HEK293 (cell line): ENCODE measurements around the gene BTBD18.

Experiments used
- CTCF ChIA-PET: fragments of 350-600 bp; formaldehyde crosslinking; extraction: SDS; loops from one replicate; lab custom pipeline; 2021; ENCODE audit warnings: antibody characterized with exemption; lab: Yijun Ruan, JAX
- POLR2A ChIA-PET: fragments of 300-600 bp; formaldehyde crosslinking; extraction: SDS; loops from one replicate; lab custom pipeline; 2020; ENCODE audit warnings: antibody characterized with exemption, inconsistent platforms; lab: Yijun Ruan, JAX
- H3K27ac ChIP-seq: fragments of 200-500 bp; sonication (Bioruptor generic); 2 replicates; pipeline ENCODE4 v1.5.1; 2014; ENCODE audit warnings: low read depth, low read length, control low read depth, inconsistent platforms; ENCODE audit errors: extremely low read depth
- H3K36me3 ChIP-seq, 2 experiments: fragments of 200-500 bp in 1 of 2; sonication (Bioruptor generic) in 1 of 2; 1 replicate in 1 of 2; 2 replicates in 1 of 2; pipeline ENCODE4 v1.5.1; 2014 to 2017; ENCODE audit warnings: inconsistent platforms in 2 of 2, low read length in 2 of 2; ENCODE audit not compliant: control insufficient read depth in 2 of 2, insufficient read depth in 1 of 2
- H3K4me1 ChIP-seq: fragments of 200-500 bp; sonication (Bioruptor generic); 2 replicates; pipeline ENCODE4 v1.5.1; 2014; ENCODE audit warnings: mild to moderate bottlenecking, low read length, inconsistent platforms; ENCODE audit not compliant: control insufficient read depth, insufficient read depth
- H3K4me3 ChIP-seq: 2 replicates; pipeline ENCODE4 v1.5.1; 2011; ENCODE audit warnings: low read depth, mild to moderate bottlenecking, control low read depth, low read length, moderate library complexity
- H3K9me3 ChIP-seq: fragments of 200-500 bp; sonication (Bioruptor generic); 2 replicates; pipeline ENCODE4 v1.5.1; 2014; ENCODE audit warnings: low read depth, low read length, inconsistent platforms; ENCODE audit not compliant: control insufficient read depth, insufficient read depth
- FEZF1 ChIP-seq: fragments of 450-650 bp; formaldehyde crosslinking; IDR thresholded peaks from 2 replicates; pipeline ENCODE4 v1.5.1; 2016; ENCODE audit warnings: missing biosample characterization, missing genetic modification characterization
- IKZF3 ChIP-seq: fragments of 450-650 bp; IDR thresholded peaks from 2 replicates; pipeline ENCODE4 v1.5.0; 2018; ENCODE audit warnings: missing biosample characterization, mild to moderate bottlenecking, missing genetic modification characterization, moderate library complexity
- INSM2 ChIP-seq: fragments of 450-650 bp; formaldehyde crosslinking; IDR thresholded peaks from 2 replicates; pipeline ENCODE4 v1.5.1; 2016; ENCODE audit warnings: missing biosample characterization, missing genetic modification characterization
- KLF17 ChIP-seq: fragments of 450-650 bp; formaldehyde crosslinking; IDR thresholded peaks from 2 replicates; pipeline ENCODE4 v1.5.1; 2016; ENCODE audit warnings: missing biosample characterization, missing genetic modification characterization
- OVOL3 ChIP-seq: fragments of 450-650 bp; formaldehyde crosslinking; IDR thresholded peaks from 2 replicates; pipeline ENCODE4 v1.5.1; 2016; ENCODE audit warnings: missing biosample characterization, missing genetic modification characterization
- REPIN1 ChIP-seq: fragments of 450-650 bp; formaldehyde crosslinking; IDR thresholded peaks from 2 replicates; pipeline ENCODE4 v1.5.1; 2017; ENCODE audit warnings: missing biosample characterization, missing genetic modification characterization, low read depth
- SCRT2 ChIP-seq: fragments of 450-650 bp; formaldehyde crosslinking; IDR thresholded peaks from 2 replicates; pipeline ENCODE4 v1.5.1; 2016; ENCODE audit warnings: missing biosample characterization, missing genetic modification characterization
- ZNF138 ChIP-seq: fragments of 450-650 bp; formaldehyde crosslinking; IDR thresholded peaks from 2 replicates; pipeline ENCODE4 v1.5.1; 2016; ENCODE audit warnings: missing biosample characterization, missing genetic modification characterization, borderline replicate concordance
- ZNF148 ChIP-seq: fragments of 450-650 bp; formaldehyde crosslinking; IDR thresholded peaks from 2 replicates; pipeline ENCODE4 v1.5.0; 2017; ENCODE audit warnings: missing biosample characterization, missing genetic modification characterization, borderline replicate concordance
- ZNF16 ChIP-seq: fragments of 450-650 bp; formaldehyde crosslinking; IDR thresholded peaks from 2 replicates; pipeline ENCODE4 v1.5.1; 2016; ENCODE audit warnings: low read depth, missing biosample characterization, missing genetic modification characterization
- ZNF341 ChIP-seq: fragments of 450-650 bp; formaldehyde crosslinking; IDR thresholded peaks from 2 replicates; pipeline ENCODE4; 2016; ENCODE audit warnings: low read depth, missing biosample characterization, missing genetic modification characterization
- ZNF416 ChIP-seq: fragments of 450-650 bp; formaldehyde crosslinking; IDR thresholded peaks from 2 replicates; pipeline ENCODE4 v1.5.1; 2016; ENCODE audit warnings: missing biosample characterization, missing genetic modification characterization
- ZNF518A ChIP-seq: fragments of 450-650 bp; formaldehyde crosslinking; conservative IDR thresholded peaks from 2 replicates; pipeline ENCODE4 v1.5.1; 2016; ENCODE audit warnings: low read depth, missing biosample characterization, missing genetic modification characterization
- ZNF544 ChIP-seq: fragments of 450-650 bp; formaldehyde crosslinking; IDR thresholded peaks from 2 replicates; pipeline ENCODE4 v1.5.0; 2017; ENCODE audit warnings: missing biosample characterization, missing genetic modification characterization
- ZNF561 ChIP-seq: fragments of 450-650 bp; IDR thresholded peaks from 2 replicates; pipeline ENCODE4 v1.5.1; 2018; ENCODE audit warnings: missing biosample characterization, missing genetic modification characterization, borderline replicate concordance
- ZSCAN18 ChIP-seq: fragments of 450-650 bp; formaldehyde crosslinking; IDR thresholded peaks from 2 replicates; pipeline ENCODE4 v1.5.1; 2016; ENCODE audit warnings: missing biosample characterization, missing genetic modification characterization
- ZSCAN4 ChIP-seq: fragments of 450-650 bp; formaldehyde crosslinking; IDR thresholded peaks from 2 replicates; pipeline ENCODE4 v1.5.1; 2017; ENCODE audit warnings: missing biosample characterization, missing genetic modification characterization

The BTBD18 gene

GRCh38 chr11:57746920-57747319 is 4.7 kb downstream of the BTBD18 start (continued):
- no peak for TF ChIP-seq ZNF518A (tag by site-specific recombination)
- TF ChIP-seq OVOL3 (tag by site-specific recombination): no peak
- TF ChIP-seq ZNF138 (tag by site-specific recombination): no peak
- TF ChIP-seq ZNF561 (tag by site-specific recombination): no peak
- no peak for TF ChIP-seq REPIN1 (tag by site-specific recombination)
- no peak for TF ChIP-seq ZNF148 (tag by site-specific recombination)

GRCh38 chr11:57745206-57745605 is 6.4 kb downstream of the BTBD18 start:
- POLR2A ChIA-PET: interaction anchor here (0.9 to 1.9 kb wide), 4 partner anchors 10 to 56 kb away, joined by 3 to 5 read pairs (median 4); partner anchors contain the start of gene CTNND1
- no peaks in the 10 kb centered on the region for H3K4me1 ChIP-seq
- no peak overlapping the region for H3K4me3 ChIP-seq
- H3K27ac ChIP-seq: no peak overlapping the region
- H3K36me3 ChIP-seq: peaks cover 8 to 43% of the 10 kb centered on the region in 2 experiments
- TF ChIP-seq ZNF544 (tag by site-specific recombination) (no peak), FEZF1 (tag by site-specific recombination) (no peak), SCRT2 (tag by site-specific recombination) (peak; percentile 62), ZSCAN4 (tag by site-specific recombination) (no peak)
- TF ChIP-seq, all 188 proteins: peak for 1
- CTCF ChIA-PET: no interaction called here
- H3K9me3 ChIP-seq: no peaks in the 10 kb centered on the region

GRCh38 chr11:57744357-57744756 is 7.3 kb downstream of the BTBD18 start:
- Histone ChIP-seq H3K9me3 (no peaks in the 10 kb centered on the region), H3K27ac (no peak overlapping the region), H3K4me3 (no peak overlapping the region), H3K4me1 (no peaks in the 10 kb centered on the region), H3K36me3 (peaks cover 8 to 51% of the 10 kb centered on the region in 2 experiments)
- CTCF ChIA-PET: interaction anchor here (0.9 kb wide), 1 partner anchor 56 kb away, joined by 7 read pairs; no protein-coding TSS in a partner anchor
- POLR2A ChIA-PET: interaction anchor here (0.9 to 1.2 kb wide), 3 partner anchors 9 to 32 kb away, joined by 3 to 4 read pairs (median 3); partner anchors contain the start of genes MED19 and TMX2
- TF ChIP-seq IKZF3 (tag by site-specific recombination): no peak
- TF ChIP-seq ZSCAN4 (tag by site-specific recombination): no peak
- no peak for TF ChIP-seq FEZF1 (tag by site-specific recombination)
- TF ChIP-seq ZNF416 (tag by site-specific recombination): no peak
- TF ChIP-seq ZSCAN18 (tag by site-specific recombination): no peak
- TF ChIP-seq KLF17: no peak
- no peak for TF ChIP-seq ZNF341 (tag by site-specific recombination)
- no peak for TF ChIP-seq ZNF16 (tag by site-specific recombination)
- no peak for TF ChIP-seq INSM2 (tag by site-specific recombination)
